Heart left ventricle (tissue), 16 donors: ENCODE results near the gene MKLN1. TPM values are rescaled to one million over a fixed set of nuclear protein-coding genes. Genes with fewer than 3 reads are reported as not detected.
A peak's percentile ranks its signal among the peaks of the same experiment; 100 is the strongest.

ENCODE experiments used
- ATAC-seq, 4 donors: fragments of 200-7000 bp; cut with Tn5 transposase; one replicate each; pipeline ENCODE4 v1.9.1; 2020 to 2022; ENCODE audit warnings: moderate library complexity in 4 of 4, mild to moderate bottlenecking in 3 of 4, moderate number of reproducible peaks in 1 of 4
- DNase-seq, 5 donors: peaks; one replicate each; pipeline ENCODE4 v3.0.0-alpha.2; 2020
- H3K27ac ChIP-seq, 12 donors: fragments of 200-600 bp; sonication (generic) in 4 of 12; one replicate each; pipeline versions ENCODE4 v1.5.0 to v1.8.0; 2016 to 2022; ENCODE audit warnings: mild to moderate bottlenecking in 2 of 12
- H3K27me3 ChIP-seq, 9 donors: fragments of 200-600 bp; sonication (generic) in 2 of 9; one replicate each; pipeline versions ENCODE4 v1.5.1 to v1.8.0; 2016 to 2022; ENCODE audit warnings: mild to moderate bottlenecking in 3 of 9
- H3K36me3 ChIP-seq, 9 donors: fragments of 200-600 bp; sonication (generic) in 2 of 9; one replicate each; pipeline versions ENCODE4 v1.5.0 to v1.8.0; 2018 to 2022; ENCODE audit warnings: mild to moderate bottlenecking in 2 of 9
- H3K4me1 ChIP-seq, 12 donors: fragments of 200-600 bp; sonication (generic) in 4 of 12; one replicate each; pipeline versions ENCODE4 v1.5.0 to v1.8.0; 2016 to 2022; ENCODE audit warnings: mild to moderate bottlenecking in 3 of 12
- H3K4me3 ChIP-seq, 12 donors: fragments of 200-600 bp; sonication (generic) in 4 of 12; one replicate each; pipeline versions ENCODE4 v1.5.0 to v1.8.0; 2017 to 2022; ENCODE audit warnings: mild to moderate bottlenecking in 9 of 12, moderate library complexity in 4 of 12
- H3K9me3 ChIP-seq, 12 donors: fragments of 200-600 bp; sonication (generic) in 4 of 12; one replicate each; pipeline versions ENCODE4 v1.5.0 to v1.8.0; 2016 to 2022; ENCODE audit warnings: mild to moderate bottlenecking in 1 of 12
- POLR2A ChIP-seq, 2 donors: fragments of 450-650 bp; IDR thresholded peaks; one replicate each; pipeline ENCODE4 v1.6.1; 2017; ENCODE audit warnings: antibody characterized with exemption in 2 of 2, mild to moderate bottlenecking in 2 of 2, moderate library complexity in 2 of 2
- WGBS, 4 donors: extraction: QIAGEN DNeasy Blood & Tissue Kit in 2 of 4; methylation state at CpG; one replicate each; pipeline versions ENCODE4 v1.1.5 to v1.1.7; 2013 to 2018; 5-methylcytosine and 5-hydroxymethylcytosine counted together
- intact Hi-C, 10 donors: fragments of 100-400 bp; cut with DNase I; formaldehyde crosslinking; loops; one replicate each; pipeline versions ENCODE4 v1.11.1 to v1.14.2; 2022
- polyA plus RNA-seq, 2 donors: library from polyadenylated mRNA; stranded (reverse); fragments of 200-250 nt; gene quantifications; one replicate each; pipeline ENCODE4 v1.2.3, GENCODE V29; 2013
- total RNA-seq, 9 donors: library from RNA; depleted of rRNA in 2 of 9; stranded (reverse); fragments of >200 nt in 2 of 9; fragmentation: NEBNext Ultra II Directional in 3 of 9; extraction: Animal tissue kit (Norgen Biotek cat#: 25700) in 3 of 9; gene quantifications; one replicate each; pipeline versions ENCODE4 v1.1.0 to v1.2.4, GENCODE V29; 2016 to 2023
- TF ChIP-seq, protein P1 (sequence below), 12 donors: fragments of 200-600 bp; sonication (generic) in 4 of 12; IDR thresholded peaks; one replicate each; pipeline versions ENCODE4 v1.5.0 to v1.8.0; 2018 to 2022; ENCODE audit warnings: antibody characterized with exemption in 12 of 12, mild to moderate bottlenecking in 5 of 12
- donor health status: ischemic (EF 13 %, LVEDD 7.1; RV severe dilation, severe dysfunction).
- donor health status: healthy with polysubstance abuse.
- donor health status: DM: no; HTN: yes; CAD: no.
- donor health status: DM: no; HTN: no; CAD: no.
- donor health status: ischemic (EF 25% LVEDD 6.9; RV normal size, moderate dysfunction).
- donor health status: ischemic (EF 25% LVEDD 5.7; RV mildly dilated, moderate dysfunction).
- donor health status: healthy.
- donor health status: DM: yes; HTN: yes; CAD: no.
- donor health status: ischemic (EF 35%, LVEDD 5.7; RV mildly dilated, moderate dysfunction).
- donor health status: nonischemic (EF 11% LVEDD 7.7; RV severe dilation, severe dysfunction).
- donor health status: DM: yes; HTN: yes; CAD: no.
- donor health status: PGD.
- donor health status: ischemic (EF 29% LVEDD 5.4; RV normal size, mild dysfunction).
- donor health status: nonischemic (EF 23%, LVEDD 6.1; RV moderate dilation, normal function).

MKLN1 gene
- total and polyA plus RNA-seq, 11 donors = 11.5 to 49.7 (median 37.6) TPM

GRCh38 chr7:131355917-131356777 lies 28.5 kb downstream of the MKLN1 start:
- intact Hi-C loops = no loop called here
- H3K9me3 ChIP-seq = peaks cover 0 to 4% (median 0%) of the 10 kb centered on the region in 12 donors
- no peak overlapping the region for H3K4me3 ChIP-seq
- TF ChIP-seq, protein P1, sequence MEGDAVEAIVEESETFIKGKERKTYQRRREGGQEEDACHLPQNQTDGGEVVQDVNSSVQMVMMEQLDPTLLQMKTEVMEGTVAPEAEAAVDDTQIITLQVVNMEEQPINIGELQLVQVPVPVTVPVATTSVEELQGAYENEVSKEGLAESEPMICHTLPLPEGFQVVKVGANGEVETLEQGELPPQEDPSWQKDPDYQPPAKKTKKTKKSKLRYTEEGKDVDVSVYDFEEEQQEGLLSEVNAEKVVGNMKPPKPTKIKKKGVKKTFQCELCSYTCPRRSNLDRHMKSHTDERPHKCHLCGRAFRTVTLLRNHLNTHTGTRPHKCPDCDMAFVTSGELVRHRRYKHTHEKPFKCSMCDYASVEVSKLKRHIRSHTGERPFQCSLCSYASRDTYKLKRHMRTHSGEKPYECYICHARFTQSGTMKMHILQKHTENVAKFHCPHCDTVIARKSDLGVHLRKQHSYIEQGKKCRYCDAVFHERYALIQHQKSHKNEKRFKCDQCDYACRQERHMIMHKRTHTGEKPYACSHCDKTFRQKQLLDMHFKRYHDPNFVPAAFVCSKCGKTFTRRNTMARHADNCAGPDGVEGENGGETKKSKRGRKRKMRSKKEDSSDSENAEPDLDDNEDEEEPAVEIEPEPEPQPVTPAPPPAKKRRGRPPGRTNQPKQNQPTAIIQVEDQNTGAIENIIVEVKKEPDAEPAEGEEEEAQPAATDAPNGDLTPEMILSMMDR (IDR thresholded peaks at IDR 0.05) = no peak
- TF ChIP-seq POLR2A (IDR thresholded peaks at IDR 0.05) = no peak
- ATAC-seq (peak in 2 of 4 donors; percentile 18 to 37), DNase-seq (peak in 2 of 5 donors; percentile 21 to 29)
- 76 to 83% (median 81%) methylated on average over 13 of the region's 13 CpGs for WGBS, 4 donors
- H3K4me1 ChIP-seq = peaks cover 0 to 92% (median 42%) of the 10 kb centered on the region in 12 donors
- no peaks in the 10 kb centered on the region for H3K36me3 ChIP-seq
- H3K27me3 ChIP-seq = no peaks in the 10 kb centered on the region
- no peak overlapping the region for H3K27ac ChIP-seq

DNA sequence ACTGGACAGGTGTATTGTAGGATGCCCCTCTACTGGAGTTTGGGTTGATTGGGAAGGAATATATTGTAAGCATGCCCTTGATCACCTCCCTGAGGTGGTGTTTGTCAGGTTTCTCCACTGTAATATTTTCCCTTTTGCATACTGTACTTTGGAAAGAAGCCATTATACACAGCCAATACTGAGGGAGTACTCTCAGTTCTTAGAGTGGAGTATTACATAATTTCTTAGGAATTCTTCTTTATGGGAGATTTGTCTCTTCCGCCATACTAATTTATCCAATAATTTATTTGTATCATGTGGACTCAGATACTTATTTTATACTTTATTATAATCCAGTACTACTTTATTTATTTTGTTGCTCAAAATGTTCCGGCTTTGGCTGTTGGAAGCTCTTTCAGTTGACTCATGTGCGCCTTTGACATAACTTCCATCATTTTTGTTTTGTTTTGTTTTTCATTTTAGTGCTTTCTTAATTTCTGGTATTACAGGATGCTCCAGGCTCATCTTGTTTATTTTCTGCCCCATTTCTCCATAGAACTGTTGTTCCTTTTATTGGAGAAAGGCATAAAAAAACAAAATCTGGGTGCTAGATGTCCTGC lies 29.7 kb downstream of the MKLN1 start:
- no peak for DNase-seq
- Histone ChIP-seq H3K4me1 (peaks cover 0 to 98% (median 54%) of the 10 kb centered on the region in 12 donors), H3K36me3 (no peaks in the 10 kb centered on the region), H3K4me3 (no peak overlapping the region), H3K27ac (peak overlapping the region in 1 of 12 donors; percentile 28), H3K27me3 (no peaks in the 10 kb centered on the region), H3K9me3 (peaks cover 0 to 4% (median 0%) of the 10 kb centered on the region in 12 donors)
- intact Hi-C loops = no loop called here
- TF ChIP-seq, protein P1 (IDR thresholded peaks at IDR 0.05) = no peak
- no peak for TF ChIP-seq POLR2A (IDR thresholded peaks at IDR 0.05)
- ATAC-seq = peak in 1 of 4 donors; percentile 44
- WGBS, 4 donors = 86 to 93% (median 89%) methylated on average over 3 of the region's 3 CpGs

DNA sequence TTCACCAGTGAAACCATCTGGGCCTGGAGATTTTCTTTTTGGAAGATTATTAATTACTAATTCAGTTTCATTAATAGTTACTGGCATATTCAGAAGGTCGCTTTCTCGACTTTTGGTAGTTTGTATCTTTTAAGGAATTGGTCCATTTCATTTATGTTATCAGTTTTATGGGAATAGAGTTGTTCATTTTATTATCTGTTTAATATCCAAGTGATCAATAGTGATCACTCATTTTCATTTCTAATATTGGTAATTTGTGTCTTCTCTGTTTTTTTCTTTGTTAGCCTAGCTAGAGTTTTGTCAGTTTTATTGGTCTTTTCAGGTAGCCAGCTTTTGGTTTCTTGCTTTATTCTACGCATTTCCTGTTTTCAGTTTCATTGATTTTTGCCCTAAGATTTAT lies 31.0 kb downstream of the MKLN1 start:
- intact Hi-C loops = no loop called here
- Histone ChIP-seq H3K9me3 (peaks cover 0 to 4% (median 0%) of the 10 kb centered on the region in 12 donors), H3K27ac (peak overlapping the region in 1 of 12 donors; percentile 1), H3K4me3 (no peak overlapping the region), H3K36me3 (no peaks in the 10 kb centered on the region), H3K27me3 (no peaks in the 10 kb centered on the region), H3K4me1 (peaks cover 3 to 99% (median 62%) of the 10 kb centered on the region in 12 donors)
- ATAC-seq (no peak), DNase-seq (no peak)
- TF ChIP-seq, protein P1 (IDR thresholded peaks at IDR 0.05) = no peak
- TF ChIP-seq POLR2A (IDR thresholded peaks at IDR 0.05) = no peak
- WGBS, 4 donors = 94 to 98% (median 97%) methylated on average over 3 of the region's 3 CpGs

- ATAC-seq (no peak), DNase-seq (no peak)
- H3K27me3 ChIP-seq = no peaks in the 10 kb centered on the region
- intact Hi-C loops = no loop called here
- TF ChIP-seq, protein P1 (IDR thresholded peaks at IDR 0.05) = no peak
- TF ChIP-seq POLR2A (IDR thresholded peaks at IDR 0.05) = no peak
- 87 to 96% (median 93%) methylated on average over 3 of the region's 3 CpGs for WGBS, 4 donors
- no peak overlapping the region for H3K4me3 ChIP-seq
- no peaks in the 10 kb centered on the region for H3K36me3 ChIP-seq
- peaks cover 0 to 4% (median 0%) of the 10 kb centered on the region in 12 donors for H3K9me3 ChIP-seq
- H3K4me1 ChIP-seq = peaks cover 3 to 99% (median 66%) of the 10 kb centered on the region in 12 donors
- peak overlapping the region in 1 of 12 donors; percentile 1 for H3K27ac ChIP-seq
These were observed 31.6 kb downstream of the MKLN1 start for GRCh38 chr7:131359136-131359776.
